PFSK-1 (cell line): Measurements from ENCODE around the gene ZNF622.

ENCODE experiments used
- FOXP2 ChIP-seq: optimal IDR thresholded peaks from 2 replicates; pipeline ENCODE3; 2011; ENCODE audit warnings: borderline replicate concordance, control low read depth, inconsistent platforms; ENCODE audit not compliant: insufficient read depth; ENCODE audit errors: extremely low read length, extremely low read depth
- POLR2AphosphoS5 ChIP-seq: IDR thresholded peaks from 2 replicates; pipeline ENCODE4 v1.6.1; 2012; ENCODE audit warnings: low read depth, mild to moderate bottlenecking, control low read depth, low read length, moderate library complexity
- REST ChIP-seq, 2 experiments: IDR thresholded peaks; 2 replicates each; pipeline versions ENCODE4 v1.6.1 to v1.8.0; 2011 to 2012; ENCODE audit warnings: low read depth in 2 of 2, low read length in 2 of 2, control low read depth in 1 of 2, inconsistent platforms in 1 of 2, mild to moderate bottlenecking in 1 of 2, moderate library complexity in 1 of 2; ENCODE audit not compliant: insufficient read depth in 1 of 2
- SIN3A ChIP-seq: IDR thresholded peaks from 2 replicates; pipeline ENCODE4 v1.6.1; 2012; ENCODE audit warnings: mild to moderate bottlenecking, low read length, moderate library complexity, borderline replicate concordance; ENCODE audit not compliant: insufficient read depth
- TAF1 ChIP-seq: IDR thresholded peaks from 2 replicates; pipeline ENCODE4 v1.6.1; 2012; ENCODE audit warnings: low read length, control low read depth, borderline replicate concordance; ENCODE audit not compliant: insufficient read depth

The ZNF622 gene

GRCh38 chr5:16437977-16438376 is 27.6 kb downstream of the ZNF622 start:
- TF ChIP-seq REST (IDR thresholded peaks at IDR 0.05; ENCODE audit: insufficient read depth in 1 of 2, low read depth in 2 of 2, low read length in 2 of 2) (no peak), TAF1 (no peak), SIN3A (no peak)

GRCh38 chr5:16431490-16431889 is 34.1 kb downstream of the ZNF622 start:
- TF ChIP-seq TAF1 = no peak
- no peak for TF ChIP-seq POLR2AphosphoS5
- TF ChIP-seq REST (IDR thresholded peaks at IDR 0.05; ENCODE audit: insufficient read depth in 1 of 2, low read depth in 2 of 2, low read length in 2 of 2) = no peak
- no peak for TF ChIP-seq FOXP2
- no peak for TF ChIP-seq SIN3A

- no peak for TF ChIP-seq TAF1
- TF ChIP-seq SIN3A = no peak
- no peak for TF ChIP-seq FOXP2
- TF ChIP-seq REST (IDR thresholded peaks at IDR 0.05; ENCODE audit: insufficient read depth in 1 of 2, low read depth in 2 of 2, low read length in 2 of 2) = no peak
- no peak for TF ChIP-seq POLR2AphosphoS5
These were observed 35.1 kb downstream of the ZNF622 start for GRCh38 chr5:16430349-16431089.

DNA sequence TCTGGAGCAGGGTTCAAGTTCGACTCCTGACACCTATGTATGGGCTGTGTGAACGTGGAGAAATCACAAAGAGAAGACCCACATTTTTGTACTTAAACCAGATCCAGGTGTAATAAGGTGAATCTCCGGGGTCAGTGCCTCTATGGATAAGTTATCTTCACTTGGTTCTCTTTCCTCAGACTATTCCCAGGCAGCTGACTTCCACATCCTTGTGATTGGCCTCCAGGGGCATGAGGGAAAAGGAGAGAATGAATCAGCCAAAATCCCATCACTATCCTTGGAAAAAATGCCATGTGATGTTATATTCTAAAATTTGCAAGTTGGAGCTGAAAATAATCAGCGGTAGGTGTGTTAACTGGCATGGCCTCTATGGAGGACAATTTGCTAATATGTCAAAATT is 37.2 kb downstream of the ZNF622 start:
- TF ChIP-seq FOXP2 (no peak), TAF1 (no peak), REST (IDR thresholded peaks at IDR 0.05; ENCODE audit: insufficient read depth in 1 of 2, low read depth in 2 of 2, low read length in 2 of 2) (no peak), SIN3A (no peak), POLR2AphosphoS5 (no peak)

DNA sequence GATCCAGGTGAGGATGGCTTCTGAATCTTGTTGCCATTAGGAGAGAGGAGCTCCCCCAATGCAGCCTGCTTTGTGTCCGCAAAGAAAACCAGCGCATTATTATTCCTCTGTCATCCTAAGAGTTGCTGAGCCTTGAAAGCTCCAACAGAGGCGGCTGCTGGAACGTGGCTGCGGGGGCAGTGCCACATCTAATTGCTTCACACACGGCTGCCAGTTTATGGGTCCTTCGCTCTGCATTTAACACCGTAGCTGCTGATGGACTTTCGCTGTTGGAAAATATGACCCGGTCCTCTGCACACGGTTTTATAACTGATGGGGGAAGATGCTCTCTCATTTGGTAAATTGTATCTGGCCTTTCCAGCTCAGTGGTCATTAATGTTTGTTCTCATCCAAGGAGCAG is 38.0 kb downstream of the ZNF622 start:
- no peak for TF ChIP-seq REST (IDR thresholded peaks at IDR 0.05; ENCODE audit: insufficient read depth in 1 of 2, low read depth in 2 of 2, low read length in 2 of 2)
- TF ChIP-seq SIN3A = no peak
- TF ChIP-seq FOXP2 = no peak
- TF ChIP-seq POLR2AphosphoS5 = no peak
- TF ChIP-seq TAF1 = no peak
